ENCODE data around the gene COL5A1. TPM values are rescaled to one million over a fixed set of nuclear protein-coding genes. Genes with fewer than 3 reads are reported as not detected.

COL5A1 gene
- total and polyA plus RNA-seq, 4 donors = 12.2 to 169 (median 65.4) TPM

DNA sequence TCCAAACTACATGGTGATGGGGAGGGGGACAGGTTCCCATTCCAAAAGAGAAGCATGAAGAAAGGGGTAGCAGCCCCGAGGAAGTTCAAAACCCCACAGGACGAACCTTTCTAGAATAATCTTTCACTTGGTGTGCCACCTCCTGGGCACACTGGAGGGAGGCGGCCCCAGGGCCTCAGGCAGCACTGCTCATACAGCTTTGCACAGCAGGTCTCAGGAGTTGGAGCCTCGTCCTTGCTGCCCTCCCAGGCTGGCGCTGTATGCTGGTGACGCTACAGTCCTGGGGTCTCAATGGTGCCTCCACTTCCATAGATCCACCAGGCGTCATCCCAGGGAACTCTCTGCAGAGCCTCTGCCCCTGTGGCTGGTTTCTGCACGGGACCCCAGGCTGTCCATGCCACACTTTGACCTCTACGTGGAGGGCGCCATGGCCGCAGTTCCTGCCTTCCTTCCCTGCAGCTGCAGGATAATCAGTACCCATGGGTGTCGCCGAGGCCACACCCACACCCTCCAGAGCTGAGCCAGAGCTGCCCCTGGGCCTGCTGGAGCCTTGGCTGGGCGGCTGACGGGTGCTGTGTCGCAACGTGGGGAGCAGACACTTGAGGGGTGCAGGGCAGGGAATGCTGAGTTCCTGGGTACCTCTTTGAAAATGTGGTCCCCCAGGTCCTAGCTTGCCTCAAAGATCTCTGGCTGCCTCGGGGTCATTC lies 95.3 kb downstream of the COL5A1 start:
- peaks cover 0 to 35% (median 18%) of the 10 kb centered on the region in 5 donors for H3K4me1 ChIP-seq (ENCODE audit: control insufficient read depth in 5 of 5, insufficient read depth in 5 of 5, low read length in 5 of 5)
- 78 to 79% methylated on average over 18 of the region's 18 CpGs for WGBS, 2 donors
- no peak overlapping the region for H3K27ac ChIP-seq (ENCODE audit: low read depth in 1 of 2, low read length in 1 of 2)
- H3K9ac ChIP-seq (ENCODE audit: insufficient read depth in 1 of 2, low read length in 2 of 2) = no peak overlapping the region
- DNase-seq (no peak), ATAC-seq (ENCODE audit: insufficient read depth, low FRiP score) (no peak)
- H3K4me3 ChIP-seq = no peak overlapping the region
- H3K9me3 ChIP-seq (ENCODE audit: control insufficient read depth in 4 of 4, insufficient read depth in 3 of 4, low read length in 3 of 4) = no peaks in the 10 kb centered on the region
- H3K36me3 ChIP-seq (ENCODE audit: control insufficient read depth in 4 of 4, insufficient read depth in 4 of 4, low read length in 4 of 4) = peaks cover 0 to 16% (median 7%) of the 10 kb centered on the region in 4 donors
- H3K27me3 ChIP-seq (ENCODE audit: control insufficient read depth in 3 of 3, insufficient read depth in 3 of 3, low read length in 2 of 3) = no peaks in the 10 kb centered on the region
- TF ChIP-seq, protein P1, sequence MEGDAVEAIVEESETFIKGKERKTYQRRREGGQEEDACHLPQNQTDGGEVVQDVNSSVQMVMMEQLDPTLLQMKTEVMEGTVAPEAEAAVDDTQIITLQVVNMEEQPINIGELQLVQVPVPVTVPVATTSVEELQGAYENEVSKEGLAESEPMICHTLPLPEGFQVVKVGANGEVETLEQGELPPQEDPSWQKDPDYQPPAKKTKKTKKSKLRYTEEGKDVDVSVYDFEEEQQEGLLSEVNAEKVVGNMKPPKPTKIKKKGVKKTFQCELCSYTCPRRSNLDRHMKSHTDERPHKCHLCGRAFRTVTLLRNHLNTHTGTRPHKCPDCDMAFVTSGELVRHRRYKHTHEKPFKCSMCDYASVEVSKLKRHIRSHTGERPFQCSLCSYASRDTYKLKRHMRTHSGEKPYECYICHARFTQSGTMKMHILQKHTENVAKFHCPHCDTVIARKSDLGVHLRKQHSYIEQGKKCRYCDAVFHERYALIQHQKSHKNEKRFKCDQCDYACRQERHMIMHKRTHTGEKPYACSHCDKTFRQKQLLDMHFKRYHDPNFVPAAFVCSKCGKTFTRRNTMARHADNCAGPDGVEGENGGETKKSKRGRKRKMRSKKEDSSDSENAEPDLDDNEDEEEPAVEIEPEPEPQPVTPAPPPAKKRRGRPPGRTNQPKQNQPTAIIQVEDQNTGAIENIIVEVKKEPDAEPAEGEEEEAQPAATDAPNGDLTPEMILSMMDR (IDR thresholded peaks at IDR 0.05; ENCODE audit: control extremely low read depth, extremely low read depth) = no peak

GRCh38 chr9:134737842-134738580 lies 96.4 kb downstream of the COL5A1 start:
- peaks cover 0 to 29% (median 18%) of the 10 kb centered on the region in 5 donors for H3K4me1 ChIP-seq (ENCODE audit: control insufficient read depth in 5 of 5, insufficient read depth in 5 of 5, low read length in 5 of 5)
- no peak for DNase-seq
- no peaks in the 10 kb centered on the region for H3K9me3 ChIP-seq (ENCODE audit: control insufficient read depth in 4 of 4, insufficient read depth in 3 of 4, low read length in 3 of 4)
- H3K27ac ChIP-seq (ENCODE audit: low read depth in 1 of 2, low read length in 1 of 2) = no peak overlapping the region
- H3K9ac ChIP-seq (ENCODE audit: insufficient read depth in 1 of 2, low read length in 2 of 2) = no peak overlapping the region
- H3K4me3 ChIP-seq = no peak overlapping the region
- H3K36me3 ChIP-seq (ENCODE audit: control insufficient read depth in 4 of 4, insufficient read depth in 4 of 4, low read length in 4 of 4) = peaks cover 0 to 18% (median 8%) of the 10 kb centered on the region in 4 donors
- no peaks in the 10 kb centered on the region for H3K27me3 ChIP-seq (ENCODE audit: control insufficient read depth in 3 of 3, insufficient read depth in 3 of 3, low read length in 2 of 3)
- TF ChIP-seq, protein P1 (IDR thresholded peaks at IDR 0.05; ENCODE audit: control extremely low read depth, extremely low read depth) = no peak
- WGBS, 2 donors = 89 to 91% methylated on average over 26 of the region's 26 CpGs
- no peak for ATAC-seq (ENCODE audit: insufficient read depth, low FRiP score)

GRCh38 chr9:134738869-134739659 lies 97.5 kb downstream of the COL5A1 start:
- Histone ChIP-seq H3K27me3 (ENCODE audit: control insufficient read depth in 3 of 3, insufficient read depth in 3 of 3, low read length in 2 of 3) (no peaks in the 10 kb centered on the region), H3K36me3 (ENCODE audit: control insufficient read depth in 4 of 4, insufficient read depth in 4 of 4, low read length in 4 of 4) (peaks cover 0 to 22% (median 9%) of the 10 kb centered on the region in 4 donors), H3K9ac (ENCODE audit: insufficient read depth in 1 of 2, low read length in 2 of 2) (no peak overlapping the region), H3K4me3 (no peak overlapping the region), H3K9me3 (ENCODE audit: control insufficient read depth in 4 of 4, insufficient read depth in 3 of 4, low read length in 3 of 4) (no peaks in the 10 kb centered on the region), H3K27ac (ENCODE audit: low read depth in 1 of 2, low read length in 1 of 2) (no peak overlapping the region), H3K4me1 (ENCODE audit: control insufficient read depth in 5 of 5, insufficient read depth in 5 of 5, low read length in 5 of 5) (peaks cover 0 to 19% (median 8%) of the 10 kb centered on the region in 5 donors)
- ATAC-seq (ENCODE audit: insufficient read depth, low FRiP score) (peak; percentile 60), DNase-seq (peak; percentile 68 to 80 (median 71))
- WGBS, 2 donors = 43 to 54% methylated on average over 30 to 31 of the region's 31 CpGs
- TF ChIP-seq, protein P1 (IDR thresholded peaks at IDR 0.05; ENCODE audit: control extremely low read depth, extremely low read depth) = peak; percentile 71

Data from lung (tissue), 12 donors.